HEK293 (cell line): ENCODE data around the gene SEMA6A.

Experiments
- GFI1B ChIP-seq: fragments of 450-650 bp; formaldehyde crosslinking; IDR thresholded peaks from 2 replicates; pipeline ENCODE4 v1.5.1; 2016; ENCODE audit warnings: missing biosample characterization, missing genetic modification characterization
- IKZF3 ChIP-seq: fragments of 450-650 bp; IDR thresholded peaks from 2 replicates; pipeline ENCODE4 v1.5.0; 2018; ENCODE audit warnings: missing biosample characterization, mild to moderate bottlenecking, missing genetic modification characterization, moderate library complexity
- OSR2 ChIP-seq: fragments of 450-650 bp; formaldehyde crosslinking; IDR thresholded peaks from 2 replicates; pipeline ENCODE4 v1.5.1; 2016; ENCODE audit warnings: missing biosample characterization, missing genetic modification characterization
- SALL2 ChIP-seq: fragments of 450-650 bp; formaldehyde crosslinking; IDR thresholded peaks from 2 replicates; pipeline ENCODE4 v1.5.0; 2017; ENCODE audit warnings: missing biosample characterization, mild to moderate bottlenecking, missing genetic modification characterization, borderline replicate concordance
- WT1 ChIP-seq: fragments of 450-650 bp; formaldehyde crosslinking; IDR thresholded peaks from 2 replicates; pipeline ENCODE4 v1.5.1; 2016; ENCODE audit warnings: missing biosample characterization, missing genetic modification characterization
- ZNF175 ChIP-seq: fragments of 450-650 bp; formaldehyde crosslinking; IDR thresholded peaks from 2 replicates; pipeline ENCODE4 v1.5.1; 2016; ENCODE audit warnings: missing biosample characterization, missing genetic modification characterization
- ZNF184 ChIP-seq: fragments of 450-650 bp; IDR thresholded peaks from 2 replicates; pipeline ENCODE4 v1.5.1; 2018; ENCODE audit warnings: missing biosample characterization, mild to moderate bottlenecking, missing genetic modification characterization
- ZNF24 ChIP-seq: fragments of 450-650 bp; formaldehyde crosslinking; IDR thresholded peaks from 2 replicates; pipeline ENCODE4 v1.5.1; 2016; ENCODE audit warnings: missing biosample characterization, missing genetic modification characterization
- ZNF366 ChIP-seq: fragments of 450-650 bp; formaldehyde crosslinking; conservative IDR thresholded peaks from 2 replicates; pipeline ENCODE4 v1.5.1; 2016; ENCODE audit warnings: missing biosample characterization, missing genetic modification characterization
- ZNF394 ChIP-seq: fragments of 450-650 bp; formaldehyde crosslinking; IDR thresholded peaks from 2 replicates; pipeline ENCODE4 v1.5.1; 2016; ENCODE audit warnings: missing biosample characterization, missing genetic modification characterization, mild to moderate bottlenecking, moderate library complexity, borderline replicate concordance
- ZNF558 ChIP-seq: fragments of 450-650 bp; formaldehyde crosslinking; IDR thresholded peaks from 2 replicates; pipeline ENCODE4 v1.5.1; 2016; ENCODE audit warnings: missing biosample characterization, missing genetic modification characterization
- ZNF600 ChIP-seq: fragments of 450-650 bp; formaldehyde crosslinking; IDR thresholded peaks from 2 replicates; pipeline ENCODE4 v1.5.1; 2016; ENCODE audit warnings: missing biosample characterization, missing genetic modification characterization
- ZNF629 ChIP-seq: fragments of 450-650 bp; formaldehyde crosslinking; IDR thresholded peaks from 2 replicates; pipeline ENCODE4 v1.5.1; 2017; ENCODE audit warnings: missing biosample characterization, missing genetic modification characterization
- ZNF76 ChIP-seq: fragments of 450-650 bp; formaldehyde crosslinking; IDR thresholded peaks from 2 replicates; pipeline ENCODE4; 2016; ENCODE audit warnings: low read depth, missing biosample characterization, missing genetic modification characterization, borderline replicate concordance
- ZNF843 ChIP-seq: fragments of 450-650 bp; formaldehyde crosslinking; IDR thresholded peaks from 2 replicates; pipeline ENCODE4 v1.5.1; 2016; ENCODE audit warnings: missing biosample characterization, missing genetic modification characterization
- ZSCAN23 ChIP-seq: fragments of 450-650 bp; formaldehyde crosslinking; IDR thresholded peaks from 2 replicates; pipeline ENCODE4 v1.5.1; 2016; ENCODE audit warnings: missing biosample characterization, missing genetic modification characterization
- TF ChIP-seq, protein P1 (sequence below): fragments of 450-650 bp; formaldehyde crosslinking; IDR thresholded peaks from 2 replicates; pipeline ENCODE4 v1.5.1; 2016; ENCODE audit warnings: missing biosample characterization, missing genetic modification characterization
- TF ChIP-seq, protein P2 (sequence below): fragments of 450-650 bp; formaldehyde crosslinking; IDR thresholded peaks from 2 replicates; pipeline ENCODE4 v1.5.1; 2016; ENCODE audit warnings: missing biosample characterization, missing genetic modification characterization
- TF ChIP-seq, protein P3 (sequence below): fragments of 450-650 bp; formaldehyde crosslinking; IDR thresholded peaks from 2 replicates; pipeline ENCODE4 v1.5.1; 2017; ENCODE audit warnings: missing biosample characterization, missing genetic modification characterization
- TF ChIP-seq, protein P4 (sequence below): fragments of 450-650 bp; formaldehyde crosslinking; IDR thresholded peaks from 2 replicates; pipeline ENCODE4 v1.5.1; 2016; ENCODE audit warnings: missing biosample characterization, missing genetic modification characterization
- TF ChIP-seq, protein P5 (sequence below): fragments of 450-650 bp; formaldehyde crosslinking; IDR thresholded peaks from 2 replicates; pipeline ENCODE4 v1.5.1; 2016; ENCODE audit warnings: missing biosample characterization, missing genetic modification characterization
- TF ChIP-seq, protein P6 (sequence below): fragments of 450-650 bp; formaldehyde crosslinking; IDR thresholded peaks from 2 replicates; pipeline ENCODE4 v1.5.1; 2017; ENCODE audit warnings: missing biosample characterization, missing genetic modification characterization
- TF ChIP-seq, protein P7 (sequence below): fragments of 450-650 bp; formaldehyde crosslinking; IDR thresholded peaks from 2 replicates; pipeline ENCODE4 v1.5.1; 2016; ENCODE audit warnings: missing biosample characterization, missing genetic modification characterization

SEMA6A gene

DNA sequence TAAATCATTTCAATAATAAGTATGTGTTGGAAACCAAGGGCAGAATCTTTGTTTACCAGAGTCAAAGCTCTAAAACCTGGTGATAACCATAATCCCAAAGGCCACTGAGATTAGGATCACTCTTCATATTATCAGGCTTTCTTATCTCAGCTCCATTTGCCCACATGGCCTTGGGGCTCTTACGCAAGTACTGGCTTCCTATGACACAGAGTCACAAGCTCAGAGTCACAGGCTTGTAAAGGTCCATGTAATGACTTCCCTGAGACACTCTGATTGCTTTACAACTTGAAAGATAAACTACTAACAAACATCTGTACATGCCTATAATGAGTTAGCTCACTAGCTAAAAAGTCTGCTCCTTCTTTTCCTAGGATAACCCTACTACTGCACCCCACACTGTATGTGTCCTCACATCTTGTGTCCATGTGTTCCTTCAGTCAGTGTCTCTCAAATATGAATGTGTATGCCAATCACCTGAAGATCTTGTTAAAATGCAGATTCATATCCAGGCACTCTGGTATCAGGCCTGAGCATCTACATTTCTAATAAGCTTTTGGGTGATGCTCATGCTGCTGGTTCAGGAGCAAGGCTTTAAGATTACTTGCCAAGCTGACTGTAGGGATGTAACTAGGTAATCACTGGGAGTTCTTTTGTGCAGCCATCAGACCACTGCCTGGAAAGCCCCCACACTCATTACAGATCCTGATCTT, 28.4 kb downstream of the SEMA6A start (continued):
- TF ChIP-seq, protein P1, sequence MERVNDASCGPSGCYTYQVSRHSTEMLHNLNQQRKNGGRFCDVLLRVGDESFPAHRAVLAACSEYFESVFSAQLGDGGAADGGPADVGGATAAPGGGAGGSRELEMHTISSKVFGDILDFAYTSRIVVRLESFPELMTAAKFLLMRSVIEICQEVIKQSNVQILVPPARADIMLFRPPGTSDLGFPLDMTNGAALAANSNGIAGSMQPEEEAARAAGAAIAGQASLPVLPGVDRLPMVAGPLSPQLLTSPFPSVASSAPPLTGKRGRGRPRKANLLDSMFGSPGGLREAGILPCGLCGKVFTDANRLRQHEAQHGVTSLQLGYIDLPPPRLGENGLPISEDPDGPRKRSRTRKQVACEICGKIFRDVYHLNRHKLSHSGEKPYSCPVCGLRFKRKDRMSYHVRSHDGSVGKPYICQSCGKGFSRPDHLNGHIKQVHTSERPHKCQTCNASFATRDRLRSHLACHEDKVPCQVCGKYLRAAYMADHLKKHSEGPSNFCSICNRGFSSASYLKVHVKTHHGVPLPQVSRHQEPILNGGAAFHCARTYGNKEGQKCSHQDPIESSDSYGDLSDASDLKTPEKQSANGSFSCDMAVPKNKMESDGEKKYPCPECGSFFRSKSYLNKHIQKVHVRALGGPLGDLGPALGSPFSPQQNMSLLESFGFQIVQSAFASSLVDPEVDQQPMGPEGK (tag by site-specific recombination): peak; percentile 15; the same call in 1 of the 2 replicates
- TF ChIP-seq ZNF629 (tag by site-specific recombination) (peak; percentile 92), ZNF175 (tag by site-specific recombination) (no peak), ZSCAN23 (tag by site-specific recombination) (0 out of 2 replicates have a peak, but pooled peaks have one; percentile 65), ZNF394 (peak; percentile 78), ZNF184 (0 out of 2 replicates have a peak, but pooled peaks have one; percentile 45), WT1 (tag by site-specific recombination) (no peak), GFI1B (tag by site-specific recombination) (peak; percentile 68), ZNF24 (tag by site-specific recombination) (peak; percentile 91), ZNF558 (tag by site-specific recombination) (0 out of 2 replicates have a peak, but pooled peaks have one; percentile 37), ZNF366 (tag by site-specific recombination) (peak; percentile 97), IKZF3 (peak; percentile 36; the same call in 1 of the 2 replicates), ZNF600 (tag by site-specific recombination) (0 out of 2 replicates have a peak, but pooled peaks have one; percentile 11), SALL2 (tag by site-specific recombination) (no peak), ZNF76 (tag by site-specific recombination) (no peak), ZNF843 (tag by site-specific recombination) (peak; percentile 85), OSR2 (tag by site-specific recombination) (peak; percentile 88)
- TF ChIP-seq, protein P2, sequence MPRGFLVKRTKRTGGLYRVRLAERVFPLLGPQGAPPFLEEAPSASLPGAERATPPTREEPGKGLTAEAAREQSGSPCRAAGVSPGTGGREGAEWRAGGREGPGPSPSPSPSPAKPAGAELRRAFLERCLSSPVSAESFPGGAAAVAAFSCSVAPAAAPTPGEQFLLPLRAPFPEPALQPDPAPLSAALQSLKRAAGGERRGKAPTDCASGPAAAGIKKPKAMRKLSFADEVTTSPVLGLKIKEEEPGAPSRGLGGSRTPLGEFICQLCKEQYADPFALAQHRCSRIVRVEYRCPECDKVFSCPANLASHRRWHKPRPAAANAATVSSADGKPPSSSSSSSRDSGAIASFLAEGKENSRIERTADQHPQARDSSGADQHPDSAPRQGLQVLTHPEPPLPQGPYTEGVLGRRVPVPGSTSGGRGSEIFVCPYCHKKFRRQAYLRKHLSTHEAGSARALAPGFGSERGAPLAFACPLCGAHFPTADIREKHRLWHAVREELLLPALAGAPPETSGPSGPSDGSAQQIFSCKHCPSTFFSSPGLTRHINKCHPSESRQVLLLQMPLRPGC (tag by site-specific recombination): peak; percentile 45; the same call in 1 of the 2 replicates
- TF ChIP-seq, protein P3, sequence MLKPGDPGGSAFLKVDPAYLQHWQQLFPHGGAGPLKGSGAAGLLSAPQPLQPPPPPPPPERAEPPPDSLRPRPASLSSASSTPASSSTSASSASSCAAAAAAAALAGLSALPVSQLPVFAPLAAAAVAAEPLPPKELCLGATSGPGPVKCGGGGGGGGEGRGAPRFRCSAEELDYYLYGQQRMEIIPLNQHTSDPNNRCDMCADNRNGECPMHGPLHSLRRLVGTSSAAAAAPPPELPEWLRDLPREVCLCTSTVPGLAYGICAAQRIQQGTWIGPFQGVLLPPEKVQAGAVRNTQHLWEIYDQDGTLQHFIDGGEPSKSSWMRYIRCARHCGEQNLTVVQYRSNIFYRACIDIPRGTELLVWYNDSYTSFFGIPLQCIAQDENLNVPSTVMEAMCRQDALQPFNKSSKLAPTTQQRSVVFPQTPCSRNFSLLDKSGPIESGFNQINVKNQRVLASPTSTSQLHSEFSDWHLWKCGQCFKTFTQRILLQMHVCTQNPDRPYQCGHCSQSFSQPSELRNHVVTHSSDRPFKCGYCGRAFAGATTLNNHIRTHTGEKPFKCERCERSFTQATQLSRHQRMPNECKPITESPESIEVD (tag by site-specific recombination): 0 out of 2 replicates have a peak, but pooled peaks have one; percentile 25
- TF ChIP-seq, protein P4, sequence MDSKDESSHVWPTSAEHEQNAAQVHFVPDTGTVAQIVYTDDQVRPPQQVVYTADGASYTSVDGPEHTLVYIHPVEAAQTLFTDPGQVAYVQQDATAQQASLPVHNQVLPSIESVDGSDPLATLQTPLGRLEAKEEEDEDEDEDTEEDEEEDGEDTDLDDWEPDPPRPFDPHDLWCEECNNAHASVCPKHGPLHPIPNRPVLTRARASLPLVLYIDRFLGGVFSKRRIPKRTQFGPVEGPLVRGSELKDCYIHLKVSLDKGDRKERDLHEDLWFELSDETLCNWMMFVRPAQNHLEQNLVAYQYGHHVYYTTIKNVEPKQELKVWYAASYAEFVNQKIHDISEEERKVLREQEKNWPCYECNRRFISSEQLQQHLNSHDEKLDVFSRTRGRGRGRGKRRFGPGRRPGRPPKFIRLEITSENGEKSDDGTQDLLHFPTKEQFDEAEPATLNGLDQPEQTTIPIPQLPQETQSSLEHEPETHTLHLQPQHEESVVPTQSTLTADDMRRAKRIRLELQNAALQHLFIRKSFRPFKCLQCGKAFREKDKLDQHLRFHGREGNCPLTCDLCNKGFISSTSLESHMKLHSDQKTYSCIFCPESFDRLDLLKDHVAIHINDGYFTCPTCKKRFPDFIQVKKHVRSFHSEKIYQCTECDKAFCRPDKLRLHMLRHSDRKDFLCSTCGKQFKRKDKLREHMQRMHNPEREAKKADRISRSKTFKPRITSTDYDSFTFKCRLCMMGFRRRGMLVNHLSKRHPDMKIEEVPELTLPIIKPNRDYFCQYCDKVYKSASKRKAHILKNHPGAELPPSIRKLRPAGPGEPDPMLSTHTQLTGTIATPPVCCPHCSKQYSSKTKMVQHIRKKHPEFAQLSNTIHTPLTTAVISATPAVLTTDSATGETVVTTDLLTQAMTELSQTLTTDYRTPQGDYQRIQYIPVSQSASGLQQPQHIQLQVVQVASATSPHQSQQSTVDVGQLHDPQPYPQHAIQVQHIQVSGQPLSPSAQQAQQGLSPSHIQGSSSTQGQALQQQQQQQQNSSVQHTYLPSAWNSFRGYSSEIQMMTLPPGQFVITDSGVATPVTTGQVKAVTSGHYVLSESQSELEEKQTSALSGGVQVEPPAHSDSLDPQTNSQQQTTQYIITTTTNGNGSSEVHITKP: peak; percentile 39; the same call in 1 of the 2 replicates
- TF ChIP-seq, protein P5, sequence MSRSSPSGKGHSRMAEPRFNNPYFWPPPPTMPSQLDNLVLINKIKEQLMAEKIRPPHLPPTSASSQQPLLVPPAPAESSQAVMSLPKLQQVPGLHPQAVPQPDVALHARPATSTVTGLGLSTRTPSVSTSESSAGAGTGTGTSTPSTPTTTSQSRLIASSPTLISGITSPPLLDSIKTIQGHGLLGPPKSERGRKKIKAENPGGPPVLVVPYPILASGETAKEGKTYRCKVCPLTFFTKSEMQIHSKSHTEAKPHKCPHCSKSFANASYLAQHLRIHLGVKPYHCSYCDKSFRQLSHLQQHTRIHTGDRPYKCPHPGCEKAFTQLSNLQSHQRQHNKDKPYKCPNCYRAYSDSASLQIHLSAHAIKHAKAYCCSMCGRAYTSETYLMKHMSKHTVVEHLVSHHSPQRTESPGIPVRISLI (tag by site-specific recombination): peak; percentile 85
- TF ChIP-seq, protein P6, sequence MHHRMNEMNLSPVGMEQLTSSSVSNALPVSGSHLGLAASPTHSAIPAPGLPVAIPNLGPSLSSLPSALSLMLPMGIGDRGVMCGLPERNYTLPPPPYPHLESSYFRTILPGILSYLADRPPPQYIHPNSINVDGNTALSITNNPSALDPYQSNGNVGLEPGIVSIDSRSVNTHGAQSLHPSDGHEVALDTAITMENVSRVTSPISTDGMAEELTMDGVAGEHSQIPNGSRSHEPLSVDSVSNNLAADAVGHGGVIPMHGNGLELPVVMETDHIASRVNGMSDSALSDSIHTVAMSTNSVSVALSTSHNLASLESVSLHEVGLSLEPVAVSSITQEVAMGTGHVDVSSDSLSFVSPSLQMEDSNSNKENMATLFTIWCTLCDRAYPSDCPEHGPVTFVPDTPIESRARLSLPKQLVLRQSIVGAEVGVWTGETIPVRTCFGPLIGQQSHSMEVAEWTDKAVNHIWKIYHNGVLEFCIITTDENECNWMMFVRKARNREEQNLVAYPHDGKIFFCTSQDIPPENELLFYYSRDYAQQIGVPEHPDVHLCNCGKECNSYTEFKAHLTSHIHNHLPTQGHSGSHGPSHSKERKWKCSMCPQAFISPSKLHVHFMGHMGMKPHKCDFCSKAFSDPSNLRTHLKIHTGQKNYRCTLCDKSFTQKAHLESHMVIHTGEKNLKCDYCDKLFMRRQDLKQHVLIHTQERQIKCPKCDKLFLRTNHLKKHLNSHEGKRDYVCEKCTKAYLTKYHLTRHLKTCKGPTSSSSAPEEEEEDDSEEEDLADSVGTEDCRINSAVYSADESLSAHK (tag by site-specific recombination): peak; percentile 59; the same call in 1 of the 2 replicates
- TF ChIP-seq, protein P7, sequence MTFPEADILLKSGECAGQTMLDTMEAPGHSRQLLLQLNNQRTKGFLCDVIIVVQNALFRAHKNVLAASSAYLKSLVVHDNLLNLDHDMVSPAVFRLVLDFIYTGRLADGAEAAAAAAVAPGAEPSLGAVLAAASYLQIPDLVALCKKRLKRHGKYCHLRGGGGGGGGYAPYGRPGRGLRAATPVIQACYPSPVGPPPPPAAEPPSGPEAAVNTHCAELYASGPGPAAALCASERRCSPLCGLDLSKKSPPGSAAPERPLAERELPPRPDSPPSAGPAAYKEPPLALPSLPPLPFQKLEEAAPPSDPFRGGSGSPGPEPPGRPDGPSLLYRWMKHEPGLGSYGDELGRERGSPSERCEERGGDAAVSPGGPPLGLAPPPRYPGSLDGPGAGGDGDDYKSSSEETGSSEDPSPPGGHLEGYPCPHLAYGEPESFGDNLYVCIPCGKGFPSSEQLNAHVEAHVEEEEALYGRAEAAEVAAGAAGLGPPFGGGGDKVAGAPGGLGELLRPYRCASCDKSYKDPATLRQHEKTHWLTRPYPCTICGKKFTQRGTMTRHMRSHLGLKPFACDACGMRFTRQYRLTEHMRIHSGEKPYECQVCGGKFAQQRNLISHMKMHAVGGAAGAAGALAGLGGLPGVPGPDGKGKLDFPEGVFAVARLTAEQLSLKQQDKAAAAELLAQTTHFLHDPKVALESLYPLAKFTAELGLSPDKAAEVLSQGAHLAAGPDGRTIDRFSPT (tag by site-specific recombination): peak; percentile 88
